ENCODE results near the gene TUNAR. TPM values are rescaled to one million over a fixed set of nuclear protein-coding genes. Genes with fewer than 3 reads are reported as not detected.

Gene TUNAR
- polyA plus RNA-seq, 1 experiment, result not detected

GRCh38 chr14:95831468-95831867 lies 45.2 kb upstream of the TUNAR start:
- POLR2A ChIA-PET, result no interaction called here
- no peak overlapping the region for H3K4me3 ChIP-seq (ENCODE audit: low read depth, low read length)
- TF ChIP-seq, protein P1, sequence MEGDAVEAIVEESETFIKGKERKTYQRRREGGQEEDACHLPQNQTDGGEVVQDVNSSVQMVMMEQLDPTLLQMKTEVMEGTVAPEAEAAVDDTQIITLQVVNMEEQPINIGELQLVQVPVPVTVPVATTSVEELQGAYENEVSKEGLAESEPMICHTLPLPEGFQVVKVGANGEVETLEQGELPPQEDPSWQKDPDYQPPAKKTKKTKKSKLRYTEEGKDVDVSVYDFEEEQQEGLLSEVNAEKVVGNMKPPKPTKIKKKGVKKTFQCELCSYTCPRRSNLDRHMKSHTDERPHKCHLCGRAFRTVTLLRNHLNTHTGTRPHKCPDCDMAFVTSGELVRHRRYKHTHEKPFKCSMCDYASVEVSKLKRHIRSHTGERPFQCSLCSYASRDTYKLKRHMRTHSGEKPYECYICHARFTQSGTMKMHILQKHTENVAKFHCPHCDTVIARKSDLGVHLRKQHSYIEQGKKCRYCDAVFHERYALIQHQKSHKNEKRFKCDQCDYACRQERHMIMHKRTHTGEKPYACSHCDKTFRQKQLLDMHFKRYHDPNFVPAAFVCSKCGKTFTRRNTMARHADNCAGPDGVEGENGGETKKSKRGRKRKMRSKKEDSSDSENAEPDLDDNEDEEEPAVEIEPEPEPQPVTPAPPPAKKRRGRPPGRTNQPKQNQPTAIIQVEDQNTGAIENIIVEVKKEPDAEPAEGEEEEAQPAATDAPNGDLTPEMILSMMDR (IDR thresholded peaks at IDR 0.05; ENCODE audit: low read depth, low read length), result no peak
- CTCF ChIA-PET, result no interaction called here
- DNase-seq (ENCODE audit: low read depth, low spot score), result no peak
- no peaks in the 10 kb centered on the region for H3K27me3 ChIP-seq (ENCODE audit: control insufficient read depth, insufficient read depth, low read length)
- peaks cover 10% of the 10 kb centered on the region for H3K9me3 ChIP-seq (ENCODE audit: control insufficient read depth, insufficient read depth, low read length)
- H3K27ac ChIP-seq (ENCODE audit: low read depth, low read length), result no peak overlapping the region

GRCh38 chr14:95832012-95832411 lies 44.6 kb upstream of the TUNAR start:
- H3K9me3 ChIP-seq (ENCODE audit: control insufficient read depth, insufficient read depth, low read length), result peaks cover 10% of the 10 kb centered on the region
- no peak overlapping the region for H3K27ac ChIP-seq (ENCODE audit: low read depth, low read length)
- ChIA-PET CTCF (no interaction called here), POLR2A (no interaction called here)
- no peak for DNase-seq (ENCODE audit: low read depth, low spot score)
- TF ChIP-seq, protein P1 (IDR thresholded peaks at IDR 0.05; ENCODE audit: low read depth, low read length), result no peak
- H3K27me3 ChIP-seq (ENCODE audit: control insufficient read depth, insufficient read depth, low read length), result no peaks in the 10 kb centered on the region
- H3K4me3 ChIP-seq (ENCODE audit: low read depth, low read length), result no peak overlapping the region

GRCh38 chr14:95833429-95833828 lies 43.2 kb upstream of the TUNAR start:
- CTCF ChIA-PET, result interaction anchor here (0.6 kb wide), 1 partner anchor 56 kb away, joined by 3 read pairs; no protein-coding TSS in a partner anchor
- H3K27ac ChIP-seq (ENCODE audit: low read depth, low read length), result no peak overlapping the region
- POLR2A ChIA-PET, result no interaction called here
- H3K27me3 ChIP-seq (ENCODE audit: control insufficient read depth, insufficient read depth, low read length), result no peaks in the 10 kb centered on the region
- no peak for DNase-seq (ENCODE audit: low read depth, low spot score)
- H3K9me3 ChIP-seq (ENCODE audit: control insufficient read depth, insufficient read depth, low read length), result peaks cover 10% of the 10 kb centered on the region
- TF ChIP-seq, protein P1 (IDR thresholded peaks at IDR 0.05; ENCODE audit: low read depth, low read length), result no peak
- H3K4me3 ChIP-seq (ENCODE audit: low read depth, low read length), result no peak overlapping the region

- TF ChIP-seq, protein P1 (IDR thresholded peaks at IDR 0.05; ENCODE audit: low read depth, low read length), result no peak
- no peak for DNase-seq (ENCODE audit: low read depth, low spot score)
- H3K4me3 ChIP-seq (ENCODE audit: low read depth, low read length), result no peak overlapping the region
- ChIA-PET POLR2A (no interaction called here), CTCF (no interaction called here)
- H3K27me3 ChIP-seq (ENCODE audit: control insufficient read depth, insufficient read depth, low read length), result no peaks in the 10 kb centered on the region
- no peak overlapping the region for H3K27ac ChIP-seq (ENCODE audit: low read depth, low read length)
- peaks cover 10% of the 10 kb centered on the region for H3K9me3 ChIP-seq (ENCODE audit: control insufficient read depth, insufficient read depth, low read length)
These were observed 42.1 kb upstream of the TUNAR start for GRCh38 chr14:95834496-95834895.

GRCh38 chr14:95835121-95835730 lies 41.4 kb upstream of the TUNAR start:
- ChIA-PET POLR2A (no interaction called here), CTCF (no interaction called here)
- no peaks in the 10 kb centered on the region for H3K27me3 ChIP-seq (ENCODE audit: control insufficient read depth, insufficient read depth, low read length)
- H3K9me3 ChIP-seq (ENCODE audit: control insufficient read depth, insufficient read depth, low read length), result peaks cover 10% of the 10 kb centered on the region
- TF ChIP-seq, protein P1 (IDR thresholded peaks at IDR 0.05; ENCODE audit: low read depth, low read length), result no peak
- DNase-seq (ENCODE audit: low read depth, low spot score), result no peak
- no peak overlapping the region for H3K4me3 ChIP-seq (ENCODE audit: low read depth, low read length)
- H3K27ac ChIP-seq (ENCODE audit: low read depth, low read length), result no peak overlapping the region
